Measurements from ENCODE around the gene CTNNA2.

CTNNA2 gene

DNA sequence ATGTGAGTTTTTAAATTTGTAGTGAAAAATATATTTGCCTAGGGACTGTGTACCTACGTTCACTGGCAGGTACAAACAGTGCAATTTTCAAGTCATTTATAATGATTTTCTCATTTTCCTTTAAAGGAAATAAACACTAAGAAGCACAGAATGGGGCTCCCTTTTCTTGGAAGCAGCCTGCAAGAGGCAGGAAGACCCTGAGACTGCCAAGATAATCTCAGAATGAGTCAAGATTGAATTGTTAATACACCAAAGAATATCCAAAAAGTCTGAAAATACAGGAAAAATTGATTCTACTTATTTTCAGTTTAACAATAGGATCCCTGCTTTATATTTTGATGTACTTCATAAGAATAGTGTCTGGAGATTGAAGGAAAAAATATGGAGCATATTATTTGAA is 331.2 kb downstream of the CTNNA2 start:
- no peak overlapping the region for H3K4me3 ChIP-seq (ENCODE audit: low read depth, low read length)

DNA sequence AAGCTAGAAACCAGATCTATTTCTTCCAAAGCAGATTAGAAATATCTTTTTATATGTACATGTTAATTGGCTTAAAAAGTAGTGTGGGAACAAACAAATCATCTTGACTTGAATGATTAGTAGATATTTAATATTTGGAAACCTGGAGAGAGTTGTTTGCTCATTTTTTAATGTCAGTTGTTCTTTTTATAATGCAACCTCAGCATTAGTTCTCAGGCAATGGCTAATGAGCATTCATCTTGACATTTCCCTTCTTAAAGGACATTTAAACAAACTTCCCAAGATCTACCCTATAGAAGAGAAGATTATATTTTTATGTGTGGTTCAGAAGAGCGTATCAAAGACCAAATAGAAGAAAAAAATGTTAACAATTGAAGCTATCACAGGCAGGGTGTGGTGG is 334.0 kb downstream of the CTNNA2 start:
- H3K4me3 ChIP-seq (ENCODE audit: low read depth, low read length), result no peak overlapping the region

DNA sequence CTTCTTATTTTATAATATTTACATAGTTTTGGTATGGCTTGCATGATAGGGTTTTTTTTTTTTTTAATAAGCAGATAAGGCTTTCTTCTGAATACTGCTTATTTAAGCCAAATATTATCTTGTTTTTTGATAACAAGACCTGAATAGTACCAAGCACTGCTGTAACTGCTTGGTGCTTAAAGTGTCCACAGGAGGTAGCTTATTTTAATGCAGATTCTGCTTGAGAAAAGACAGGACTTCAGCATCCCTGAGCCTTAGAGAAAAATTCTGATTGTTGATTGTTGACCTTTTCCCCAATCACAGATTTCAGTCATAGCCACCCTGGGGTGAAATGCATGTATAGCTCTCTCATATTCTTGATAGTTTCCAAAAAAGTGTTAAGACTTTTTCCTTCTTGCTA is 336.4 kb downstream of the CTNNA2 start:
- no peak overlapping the region for H3K4me3 ChIP-seq (ENCODE audit: low read depth, low read length)

DNA sequence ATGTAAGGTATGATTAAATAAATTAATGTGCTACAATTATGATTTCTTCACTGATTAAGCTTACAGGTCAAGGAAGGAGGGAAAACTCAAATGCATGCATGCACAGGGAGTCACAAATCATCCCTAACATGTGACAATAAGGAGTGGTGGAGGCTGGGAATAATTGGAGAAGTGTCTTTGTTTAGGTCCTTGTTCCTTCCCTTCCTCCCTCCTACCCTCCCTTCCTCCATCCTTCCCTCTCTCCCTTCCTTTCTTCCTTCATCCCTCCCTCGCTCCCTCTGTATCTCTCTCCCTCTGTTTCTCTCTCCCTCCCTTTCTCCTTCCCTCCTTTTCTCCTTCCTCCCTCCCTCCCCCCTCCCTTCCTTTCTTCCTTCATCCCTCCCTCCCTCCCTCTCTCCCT is 337.1 kb downstream of the CTNNA2 start:
- H3K4me3 ChIP-seq (ENCODE audit: low read depth, low read length), result no peak overlapping the region

DNA sequence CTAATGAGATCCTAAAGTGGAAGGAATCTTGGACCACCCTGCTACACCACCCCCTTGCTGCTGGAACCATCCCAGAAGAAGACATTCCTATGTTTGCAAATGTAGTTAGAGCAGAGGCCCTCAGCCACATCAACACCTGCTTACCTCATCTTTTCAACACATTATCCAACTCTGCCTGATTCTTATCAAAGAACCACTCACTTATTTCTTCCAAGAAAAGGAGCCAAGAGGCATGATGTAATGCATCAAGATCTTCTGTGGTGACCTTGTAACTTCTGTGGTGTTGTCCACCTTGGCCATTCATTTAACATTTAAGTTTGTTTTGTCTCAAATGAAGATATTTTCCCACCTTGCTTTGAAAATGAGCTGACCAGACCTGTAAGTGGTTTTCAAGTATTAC is 338.1 kb downstream of the CTNNA2 start:
- no peak overlapping the region for H3K4me3 ChIP-seq (ENCODE audit: low read depth, low read length)

DNA sequence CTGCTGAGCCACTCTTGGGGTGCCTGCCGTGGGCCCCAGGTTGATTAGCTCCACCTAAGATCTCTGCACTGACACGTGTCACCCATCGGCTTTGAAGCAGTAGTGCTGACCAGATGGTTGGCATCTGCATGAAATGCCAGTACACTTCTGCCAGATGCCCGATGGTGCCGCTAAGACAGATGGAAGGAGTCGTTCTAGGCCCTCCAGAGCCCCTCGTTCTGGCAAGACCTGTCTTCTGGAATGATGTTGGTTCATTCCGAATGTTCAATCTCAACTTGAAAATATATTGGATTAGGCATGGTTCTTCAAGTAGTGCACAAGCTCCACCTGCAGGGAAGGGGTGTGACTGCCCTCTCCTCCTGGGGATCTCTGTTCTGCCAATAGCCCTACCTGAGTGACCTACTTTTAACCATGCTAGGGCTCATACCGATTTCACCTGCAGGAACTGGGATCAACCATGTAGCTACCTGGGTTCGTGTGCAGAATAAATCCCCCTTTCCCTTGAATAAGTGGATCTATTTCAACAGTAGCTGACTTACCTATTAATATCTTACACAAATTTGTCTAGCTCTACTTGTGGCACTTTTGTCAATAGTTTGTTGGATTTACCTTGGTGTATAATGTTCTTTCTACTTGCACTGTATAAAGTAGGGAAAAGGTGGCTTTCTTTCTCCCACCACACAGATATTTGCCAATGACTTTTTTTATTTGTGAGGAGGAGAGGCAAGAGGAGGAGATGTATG is 342.6 kb downstream of the CTNNA2 start:
- H3K4me3 ChIP-seq (ENCODE audit: low read depth, low read length), result no peak overlapping the region

DNA sequence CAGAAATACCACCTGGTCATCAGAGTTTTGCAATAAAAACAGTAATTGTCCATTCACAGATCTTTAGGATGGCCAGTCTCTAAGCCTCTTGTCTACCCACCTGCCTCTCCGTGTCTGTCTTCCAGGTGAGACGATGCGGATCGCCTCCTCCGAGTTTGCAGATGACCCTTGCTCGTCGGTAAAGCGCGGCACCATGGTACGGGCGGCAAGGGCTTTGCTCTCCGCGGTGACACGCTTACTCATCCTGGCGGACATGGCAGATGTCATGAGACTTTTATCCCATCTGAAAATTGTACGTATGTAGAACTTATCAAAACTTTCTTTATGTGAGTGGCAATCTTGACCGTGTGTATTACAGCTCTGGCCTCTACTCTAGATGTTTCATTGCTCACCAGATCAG is 345.0 kb downstream of the CTNNA2 start:
- H3K4me3 ChIP-seq (ENCODE audit: low read depth, low read length), result no peak overlapping the region

DNA sequence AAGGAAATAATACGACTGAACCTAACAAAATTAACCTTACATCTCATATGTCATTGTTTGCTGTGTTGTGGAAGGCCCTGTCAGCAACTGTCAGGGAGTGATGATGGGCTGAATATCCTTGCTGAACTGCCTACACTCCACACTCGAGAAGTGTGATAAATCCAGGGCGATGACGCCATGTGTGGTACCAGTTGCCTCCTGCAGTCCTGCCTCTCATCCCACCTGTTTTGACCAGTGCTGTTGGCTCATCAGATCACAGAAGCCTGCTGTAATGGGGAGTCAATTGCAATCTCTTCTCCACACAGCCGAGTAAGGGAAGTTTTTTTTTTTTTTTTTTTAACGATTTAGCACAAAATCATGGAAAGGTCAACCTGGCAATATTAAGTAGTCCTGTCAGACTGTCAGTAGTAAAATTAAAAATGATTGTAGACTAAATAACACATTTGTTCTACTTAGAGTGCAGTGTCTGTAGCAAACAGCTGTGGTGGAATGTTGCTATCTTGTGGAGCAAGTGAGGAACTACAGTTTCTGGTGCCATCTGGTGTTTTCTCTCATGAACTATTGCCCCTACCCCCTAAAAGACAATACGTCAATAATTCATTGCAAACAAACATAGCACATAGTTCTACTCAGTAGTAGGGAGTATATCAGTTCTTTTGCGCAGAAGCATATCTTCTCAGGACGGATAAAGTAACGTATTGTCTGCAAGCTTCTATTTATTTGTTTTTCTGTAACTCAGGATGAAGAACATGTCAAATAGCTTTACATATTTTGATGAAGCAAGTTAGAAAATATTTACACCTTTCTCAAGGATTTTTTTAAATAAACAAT is 347.6 kb downstream of the CTNNA2 start:
- no peak overlapping the region for H3K4me3 ChIP-seq (ENCODE audit: low read depth, low read length)

DNA sequence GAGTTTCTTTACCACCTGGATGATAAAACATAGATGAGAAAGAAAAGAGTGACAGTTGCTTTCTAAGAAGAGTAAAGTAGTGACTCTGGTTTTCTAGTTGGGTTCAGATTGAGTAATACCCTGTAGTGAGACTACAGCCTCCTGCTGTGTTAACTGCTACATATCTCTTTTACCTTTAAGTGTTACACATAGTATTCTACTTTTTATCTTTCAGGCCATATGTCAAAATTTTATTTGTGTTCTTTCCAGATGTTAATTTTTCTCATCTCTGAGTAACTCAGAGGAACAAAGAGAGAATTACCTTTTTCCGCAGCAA is 348.2 kb downstream of the CTNNA2 start:
- no peak overlapping the region for H3K4me3 ChIP-seq (ENCODE audit: low read depth, low read length)

DNA sequence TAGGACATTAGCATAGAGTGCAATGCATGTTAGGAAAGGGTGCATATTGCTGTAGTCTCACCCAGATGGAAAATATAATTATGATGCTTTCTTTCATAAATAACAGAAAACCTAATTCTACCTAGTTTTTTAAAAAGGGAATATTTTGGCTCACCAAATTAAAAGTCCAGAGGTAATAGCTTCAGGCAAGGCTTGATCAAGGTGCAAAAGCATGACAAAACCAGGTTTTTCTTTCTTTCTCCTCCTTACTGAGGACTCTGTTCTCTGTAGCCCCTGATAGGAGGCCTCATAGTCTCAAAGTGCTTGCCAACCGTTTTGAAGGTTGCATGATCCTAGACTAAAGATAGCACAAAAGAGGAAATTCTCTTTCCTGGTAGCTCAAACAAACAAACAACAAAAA is 349.9 kb downstream of the CTNNA2 start:
- no peak overlapping the region for H3K4me3 ChIP-seq (ENCODE audit: low read depth, low read length)

DNA sequence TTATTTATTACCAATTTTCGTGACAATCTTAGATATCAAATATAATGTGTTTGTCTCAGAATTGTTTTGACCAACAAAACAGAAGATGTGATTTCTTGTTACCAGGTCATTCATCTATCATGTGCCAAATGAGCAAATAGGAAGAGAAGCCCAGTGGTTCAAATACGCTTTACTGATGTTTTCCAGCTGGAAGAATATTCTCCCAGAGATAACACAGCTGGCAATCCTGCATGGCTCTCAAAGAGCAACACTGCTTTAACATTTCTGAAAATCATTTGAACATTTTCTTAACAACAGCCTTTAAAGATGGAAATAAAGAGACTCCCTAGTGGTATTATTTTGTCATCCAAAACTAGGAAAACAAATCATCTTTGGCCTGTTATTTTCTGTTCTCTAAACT is 359.8 kb downstream of the CTNNA2 start:
- H3K4me3 ChIP-seq (ENCODE audit: low read depth, low read length), result no peak overlapping the region

DNA sequence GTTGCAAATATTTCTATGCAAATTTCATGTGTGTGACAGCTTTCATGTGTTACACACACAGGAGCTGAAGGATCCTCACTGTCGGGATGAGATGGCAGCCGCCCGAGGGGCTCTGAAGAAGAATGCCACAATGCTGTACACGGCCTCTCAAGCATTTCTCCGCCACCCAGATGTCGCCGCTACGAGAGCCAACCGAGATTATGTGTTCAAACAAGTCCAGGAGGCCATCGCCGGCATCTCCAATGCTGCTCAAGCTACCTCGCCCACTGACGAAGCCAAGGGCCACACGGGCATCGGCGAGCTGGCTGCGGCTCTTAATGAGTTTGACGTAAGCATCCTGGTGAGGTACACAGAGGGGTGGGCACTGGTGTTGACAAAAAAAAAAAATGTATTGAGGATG is 361.2 kb downstream of the CTNNA2 start:
- no peak overlapping the region for H3K4me3 ChIP-seq (ENCODE audit: low read depth, low read length)

DNA sequence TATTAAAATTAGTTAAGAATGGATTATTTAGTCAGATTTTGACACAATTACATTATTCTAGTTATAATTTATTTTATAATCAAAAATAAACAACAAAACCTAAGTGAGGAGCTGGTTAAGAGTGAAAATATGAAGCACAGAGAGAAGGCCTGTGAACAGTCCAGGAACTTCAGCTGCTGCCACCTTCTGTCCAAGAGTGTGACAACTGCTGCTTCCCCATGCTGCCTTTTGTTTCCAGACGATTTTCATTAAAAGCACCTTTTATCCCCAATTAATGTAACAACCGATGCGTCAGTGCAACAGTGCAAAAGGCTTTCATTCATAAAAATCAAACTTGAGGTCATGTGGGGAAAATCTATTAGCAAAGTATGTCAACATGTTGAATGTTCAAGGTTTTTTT is 363.6 kb downstream of the CTNNA2 start:
- H3K4me3 ChIP-seq (ENCODE audit: low read depth, low read length), result no peak overlapping the region

DNA sequence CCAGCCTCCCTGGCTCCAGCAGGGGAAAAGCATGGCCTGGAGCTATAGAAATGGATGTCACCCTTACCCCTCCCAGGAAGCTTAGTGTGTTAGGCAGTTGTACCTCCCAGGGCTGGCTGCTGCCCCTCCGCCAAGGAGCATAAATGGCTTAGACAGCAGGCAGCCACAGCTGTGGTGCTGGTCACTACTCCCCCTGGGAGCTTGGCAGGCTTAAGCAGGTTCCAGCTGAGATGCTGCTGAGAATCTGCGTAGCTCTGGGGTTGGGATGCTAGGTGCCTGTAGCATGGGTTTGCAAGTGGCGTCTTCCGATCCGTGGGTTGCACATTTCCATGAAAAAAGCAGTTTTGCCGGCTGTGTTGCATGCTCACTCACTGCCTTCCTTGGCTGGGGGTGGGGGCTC is 369.7 kb downstream of the CTNNA2 start:
- no peak overlapping the region for H3K4me3 ChIP-seq (ENCODE audit: low read depth, low read length)

DNA sequence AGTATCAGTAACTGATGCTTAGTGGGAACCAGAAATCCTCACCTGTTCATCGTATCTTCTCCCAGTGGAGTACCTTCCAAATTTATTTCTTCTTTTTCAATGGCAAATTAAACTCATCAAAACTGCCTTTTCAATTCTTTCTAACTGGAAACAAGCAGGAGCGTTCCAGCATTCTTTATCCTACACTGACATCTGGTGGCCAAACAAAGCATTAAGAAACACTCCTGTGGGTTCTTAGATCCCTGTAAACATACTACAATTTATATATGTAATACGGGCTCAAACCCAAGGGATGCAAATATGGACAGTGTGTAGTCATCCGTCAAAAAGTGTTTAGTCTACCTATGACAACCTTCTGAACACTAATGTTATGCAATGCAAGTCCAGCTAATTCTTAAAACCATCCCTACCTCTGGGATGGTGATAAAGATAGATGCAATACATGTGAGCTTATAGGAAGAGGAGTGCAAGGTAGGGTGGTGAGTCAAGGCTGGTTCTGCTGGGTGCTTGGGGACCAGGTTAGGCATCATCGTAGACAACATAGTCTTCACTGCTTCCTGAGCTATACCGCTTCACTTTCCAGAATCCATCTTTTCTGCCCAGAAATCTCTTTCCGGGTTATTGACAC is 375.0 kb downstream of the CTNNA2 start:
- H3K4me3 ChIP-seq (ENCODE audit: low read depth, low read length), result no peak overlapping the region

DNA sequence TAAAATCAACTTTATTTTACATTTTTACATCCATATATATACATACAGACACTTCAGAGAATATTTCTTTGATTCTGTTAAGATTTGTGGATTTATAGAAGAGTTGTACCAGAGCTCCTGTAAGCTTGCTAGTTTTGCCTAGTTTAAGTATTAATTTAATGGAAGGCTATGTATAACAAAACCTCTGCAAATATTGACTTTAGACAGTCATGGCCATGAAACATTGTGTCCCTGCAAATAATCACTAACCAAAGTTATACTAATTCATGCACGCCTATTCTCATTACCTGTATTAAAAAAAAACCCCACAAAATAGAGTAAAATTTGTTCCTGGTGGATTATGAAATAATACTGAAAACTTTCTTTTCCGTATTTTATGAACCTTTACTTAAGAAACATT is 379.3 kb downstream of the CTNNA2 start:
- H3K4me3 ChIP-seq (ENCODE audit: low read depth, low read length), result no peak overlapping the region

DNA sequence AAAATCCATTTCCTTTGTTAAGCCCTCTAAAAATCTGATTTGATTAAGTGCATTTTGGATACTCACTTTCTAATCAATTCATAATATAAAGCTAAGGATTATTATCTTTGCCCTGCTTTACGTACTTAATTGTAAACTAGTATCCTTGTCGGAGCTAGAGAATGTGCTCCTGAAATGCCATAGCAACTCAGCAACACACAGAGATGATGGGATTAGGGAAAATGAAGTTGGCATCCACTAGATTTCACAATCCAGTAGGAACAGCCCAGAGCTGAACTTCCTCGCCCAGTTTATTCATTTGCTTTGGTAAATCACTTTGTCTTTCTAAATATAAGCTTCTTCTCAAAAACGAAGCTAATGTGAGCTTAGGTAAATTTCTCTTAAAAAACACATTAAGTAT is 386.3 kb downstream of the CTNNA2 start:
- no peak overlapping the region for H3K4me3 ChIP-seq (ENCODE audit: low read depth, low read length)

DNA sequence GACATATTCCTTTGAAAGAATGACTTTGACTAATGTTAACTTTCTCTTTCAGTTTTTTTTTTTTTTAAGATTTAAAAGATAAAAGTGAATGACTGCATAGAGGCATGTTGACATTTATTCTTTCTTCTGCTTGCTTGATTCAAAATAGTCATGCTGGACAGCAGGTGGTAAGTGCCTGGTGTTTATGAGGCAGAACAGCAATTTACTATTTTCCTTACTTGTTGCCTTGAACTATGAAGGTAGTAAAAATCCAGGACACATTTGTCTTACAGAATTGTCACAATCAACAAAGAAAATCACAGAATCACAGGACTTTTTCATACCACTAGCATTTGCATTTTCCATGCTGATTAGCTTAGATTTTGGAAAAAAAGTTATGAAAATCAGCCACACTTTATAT is 388.3 kb downstream of the CTNNA2 start:
- H3K4me3 ChIP-seq (ENCODE audit: low read depth, low read length), result no peak overlapping the region

DNA sequence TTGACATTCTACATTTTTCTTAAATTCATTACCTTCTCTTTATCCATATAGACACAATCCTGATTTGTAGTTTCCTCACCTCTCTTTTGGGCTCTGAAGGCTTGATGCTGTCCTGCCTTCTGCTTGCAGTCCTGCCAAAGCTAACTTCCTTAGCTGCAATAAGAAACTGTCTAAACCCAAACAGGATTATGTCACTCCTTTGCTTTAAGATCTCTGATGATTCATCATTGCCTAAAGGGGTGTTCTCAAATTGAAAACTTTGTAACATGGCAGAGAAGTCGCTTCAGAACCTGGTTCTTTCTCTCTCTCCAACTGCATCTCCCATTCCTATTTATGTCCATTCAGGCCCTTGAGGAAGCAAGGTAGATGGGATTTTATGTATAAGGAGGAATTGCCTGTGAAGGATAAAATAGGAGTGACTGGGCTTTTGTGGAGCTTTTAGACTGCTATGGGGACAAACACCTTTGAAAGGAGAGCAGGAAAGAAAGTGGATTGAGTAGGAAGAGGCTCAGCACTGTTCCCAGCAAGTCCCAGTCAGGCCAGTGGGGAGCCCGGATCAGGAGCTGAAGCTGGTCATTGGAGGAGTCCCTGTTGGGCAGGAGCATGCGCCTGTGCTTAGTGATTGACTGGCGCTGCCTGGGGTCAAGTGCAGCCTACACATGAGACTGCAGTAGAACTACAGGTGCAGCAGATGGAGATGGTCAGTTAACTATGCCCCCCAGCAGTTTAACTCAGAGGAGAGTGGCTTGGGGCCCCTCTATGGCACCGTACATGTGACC is 390.6 kb downstream of the CTNNA2 start:
- no peak overlapping the region for H3K4me3 ChIP-seq (ENCODE audit: low read depth, low read length)

DNA sequence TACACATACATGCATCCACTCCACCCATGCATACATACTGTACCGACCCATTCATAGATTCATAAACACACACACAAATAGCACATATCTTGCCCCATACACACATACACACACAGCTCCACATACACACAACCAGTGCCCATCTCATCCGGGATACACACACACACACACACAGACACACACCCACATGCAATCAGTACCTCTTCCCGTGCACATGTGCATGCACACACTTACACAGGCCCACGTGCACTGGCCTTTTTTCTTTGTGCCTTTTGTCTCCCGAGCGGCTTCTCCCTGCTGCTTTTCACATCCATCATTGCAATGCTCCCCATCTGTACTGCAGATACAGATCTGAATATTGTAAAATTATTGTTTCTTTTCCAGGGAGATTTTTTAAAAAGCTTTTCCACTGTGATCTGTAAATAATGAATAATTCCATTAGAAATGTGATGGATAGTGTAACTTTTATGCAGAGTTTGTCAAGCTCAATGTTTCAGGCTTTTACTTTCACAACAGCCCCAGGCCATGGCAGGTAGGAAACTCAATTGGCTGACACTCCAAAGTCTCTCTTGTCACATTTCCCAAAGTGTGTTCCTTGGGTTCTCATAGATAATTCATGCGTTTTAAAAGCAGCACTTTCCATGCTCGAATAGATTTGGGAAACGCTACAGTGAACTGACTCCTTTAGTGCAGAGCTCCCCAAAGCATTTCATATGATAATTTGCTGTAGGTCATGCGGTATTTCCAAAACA is 393.5 kb downstream of the CTNNA2 start:
- H3K4me3 ChIP-seq (ENCODE audit: low read depth, low read length), result no peak overlapping the region

DNA sequence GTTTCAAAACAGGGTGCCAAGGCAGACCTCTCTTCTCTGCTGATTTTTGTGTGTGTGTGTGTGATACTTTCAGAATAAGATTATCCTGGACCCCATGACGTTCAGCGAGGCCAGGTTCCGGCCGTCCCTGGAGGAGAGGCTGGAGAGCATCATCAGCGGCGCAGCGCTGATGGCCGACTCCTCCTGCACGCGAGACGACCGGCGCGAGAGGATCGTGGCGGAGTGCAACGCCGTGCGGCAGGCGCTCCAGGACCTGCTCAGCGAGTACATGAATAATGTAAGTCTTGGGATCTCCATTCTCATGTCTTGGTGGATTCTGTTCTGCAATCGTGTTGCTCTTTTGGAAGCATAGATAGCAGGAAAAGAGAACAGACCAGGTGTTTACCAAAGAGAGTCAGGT is 396.7 kb downstream of the CTNNA2 start:
- H3K4me3 ChIP-seq (ENCODE audit: low read depth, low read length), result no peak overlapping the region

Data from iPS-11a (cell line).